CD4-positive, alpha-beta T cell treated with Interleukin-21 for 1 hour (primary cell): Measurements from ENCODE around the gene FHIT.
"Not testable (repeated sequence)": the region's sequence is repeated elsewhere in the genome, so short reads cannot be mapped to it uniquely, and the experiment has no call there.

Experiments used
- DNase-seq: peaks from one replicate; pipeline ENCODE4 v3.0.0-alpha.2; 2020

The FHIT gene

GRCh38 chr3:61053781-61054496, 197.3 kb downstream of the FHIT start:
- no peak for DNase-seq

GRCh38 chr3:61052851-61053250, 198.4 kb downstream of the FHIT start:
- no peak for DNase-seq

- no peak for DNase-seq
Measured at GRCh38 chr3:61051666-61052065, 199.6 kb downstream of the FHIT start.

GRCh38 chr3:61045169-61045568, 206.1 kb downstream of the FHIT start:
- not testable (repeated sequence) for DNase-seq

GRCh38 chr3:61043156-61043555, 208.1 kb downstream of the FHIT start:
- DNase-seq, result no peak

GRCh38 chr3:61040618-61041017, 210.6 kb downstream of the FHIT start:
- no peak for DNase-seq

- DNase-seq, result no peak
Measured at GRCh38 chr3:61035573-61035972, 215.7 kb downstream of the FHIT start.

- DNase-seq, result no peak
Measured at GRCh38 chr3:61032991-61033390, 218.3 kb downstream of the FHIT start.

- DNase-seq, result no peak
Measured at GRCh38 chr3:61031503-61031902, 219.7 kb downstream of the FHIT start.

GRCh38 chr3:61030469-61031035, 220.7 kb downstream of the FHIT start:
- DNase-seq, result no peak

- DNase-seq, result no peak
Measured at GRCh38 chr3:61029194-61029593, 222.1 kb downstream of the FHIT start.

- DNase-seq, result no peak
Measured at GRCh38 chr3:61018807-61019206, 232.4 kb downstream of the FHIT start.

- DNase-seq, result not testable (repeated sequence)
Measured at GRCh38 chr3:61017028-61017427, 234.2 kb downstream of the FHIT start.

GRCh38 chr3:61015859-61016258, 235.4 kb downstream of the FHIT start:
- no peak for DNase-seq

GRCh38 chr3:61015408-61015807, 235.8 kb downstream of the FHIT start:
- DNase-seq, result no peak

- DNase-seq, result no peak
Measured at GRCh38 chr3:61008998-61009380, 242.3 kb downstream of the FHIT start.

- no peak for DNase-seq
Measured at GRCh38 chr3:61008153-61008997, 242.9 kb downstream of the FHIT start.

- DNase-seq, result no peak
Measured at GRCh38 chr3:61005591-61005990, 245.7 kb downstream of the FHIT start.

- no peak for DNase-seq
Measured at GRCh38 chr3:60998858-60999257, 252.4 kb downstream of the FHIT start.

- no peak for DNase-seq
Measured at GRCh38 chr3:60992395-60992794, 258.9 kb downstream of the FHIT start.

- no peak for DNase-seq
Measured at GRCh38 chr3:60990442-60990730, 260.9 kb downstream of the FHIT start.

GRCh38 chr3:60989626-60990441, 261.4 kb downstream of the FHIT start:
- DNase-seq, result no peak

GRCh38 chr3:60987191-60987590, 264.1 kb downstream of the FHIT start:
- DNase-seq, result not testable (repeated sequence)
